GM23248 (cell line): ENCODE results near the gene SPHKAP. TPM values are rescaled to one million over a fixed set of nuclear protein-coding genes. Genes with fewer than 3 reads are reported as not detected.

Experiments
- DNase-seq: peaks from one replicate; pipeline ENCODE4 v3.0.0-alpha.2; 2015
- H2AFZ ChIP-seq: fragments of 200-600 bp; sonication (generic); 2 replicates; pipeline ENCODE4 v1.6.1; 2016; ENCODE audit warnings: antibody characterized with exemption
- H3F3A ChIP-seq: fragments of 200-600 bp; sonication (generic); 2 replicates; pipeline ENCODE4 v1.6.1; 2016; ENCODE audit warnings: mild to moderate bottlenecking, antibody characterized with exemption, mixed run types; ENCODE audit not compliant: insufficient read depth
- H3K27ac ChIP-seq: fragments of 200-600 bp; sonication (generic); 2 replicates; pipeline ENCODE4 v1.5.1; 2016; ENCODE audit warnings: mild to moderate bottlenecking
- H3K27me3 ChIP-seq: fragments of 200-600 bp; sonication (generic); replicated peaks from 2 replicates; pipeline ENCODE4 v1.6.1; 2016; ENCODE audit warnings: mild to moderate bottlenecking; ENCODE audit not compliant: insufficient read depth
- H3K36me3 ChIP-seq: fragments of 200-600 bp; sonication (generic); 2 replicates; pipeline ENCODE4 v1.6.1; 2016; ENCODE audit warnings: low read depth, mild to moderate bottlenecking
- H3K4me1 ChIP-seq: fragments of 200-600 bp; sonication (generic); 2 replicates; pipeline ENCODE4 v1.6.1; 2016; ENCODE audit warnings: mild to moderate bottlenecking; ENCODE audit not compliant: insufficient read depth
- H3K4me2 ChIP-seq: fragments of 200-600 bp; sonication (generic); one replicate; pipeline ENCODE4 v1.6.1; 2016; ENCODE audit warnings: mild to moderate bottlenecking; ENCODE audit not compliant: unreplicated experiment
- H3K4me3 ChIP-seq: fragments of 200-600 bp; sonication (generic); 2 replicates; pipeline ENCODE4 v1.5.1; 2016; ENCODE audit warnings: mild to moderate bottlenecking
- H3K79me2 ChIP-seq: fragments of 200-600 bp; sonication (generic); 2 replicates; pipeline ENCODE4 v1.6.1; 2016; ENCODE audit warnings: mild to moderate bottlenecking; ENCODE audit not compliant: insufficient read depth
- H3K9ac ChIP-seq: fragments of 200-600 bp; sonication (generic); 2 replicates; pipeline ENCODE4 v1.6.1; 2016; ENCODE audit warnings: mild to moderate bottlenecking
- H3K9me2 ChIP-seq: fragments of 200-600 bp; sonication (generic); 2 replicates; pipeline ENCODE4 v1.6.1; 2016; ENCODE audit warnings: mixed run types, mild to moderate bottlenecking, moderate library complexity; ENCODE audit not compliant: insufficient read depth
- H3K9me3 ChIP-seq: fragments of 200-600 bp; sonication (generic); one replicate; pipeline ENCODE4 v1.6.1; 2017; ENCODE audit warnings: low read depth
- H4K20me1 ChIP-seq: fragments of 200-600 bp; sonication (generic); 2 replicates; pipeline ENCODE4 v1.6.0; 2016; ENCODE audit not compliant: insufficient read depth
- EZH2 ChIP-seq: fragments of 200-600 bp; sonication (generic); IDR thresholded peaks from 2 replicates; pipeline ENCODE4 v1.6.1; 2018; ENCODE audit warnings: antibody characterized with exemption, mild to moderate bottlenecking; ENCODE audit not compliant: insufficient read depth, poor library complexity, severe bottlenecking
- EZH2phosphoT487 ChIP-seq: fragments of 200-600 bp; sonication (generic); IDR thresholded peaks from 2 replicates; pipeline ENCODE4 v1.6.1; 2018; ENCODE audit warnings: antibody characterized with exemption, moderate library complexity, mild to moderate bottlenecking, low read depth; ENCODE audit not compliant: insufficient read depth
- WGBS, 2 experiments: methylation state at CpG; one replicate each; pipeline ENCODE4 v1.1.6; 2015 to 2017; ENCODE audit warnings: low lambda C conversion rate in 2 of 2, low coverage in 1 of 2; ENCODE audit errors: missing lambda C conversion rate in 2 of 2; 5-methylcytosine and 5-hydroxymethylcytosine counted together
- in situ Hi-C: fragments of 300-500 bp; cut with MboI; formaldehyde crosslinking; loops from 2 replicates; pipeline ENCODE4 v1.15.0; 2020
- polyA plus RNA-seq: library from polyadenylated mRNA; unstranded; fragments of >200 nt; fragmentation: Nextera tagmentation; extraction: Ambion mirVana; gene quantifications from 2 replicates; pipeline ENCODE4 v1.2.1, GENCODE V29; 2016
- total RNA-seq: library from RNA; depleted of rRNA; stranded (reverse); fragments of >200 nt; shearing (Covaris generic); gene quantifications from 2 replicates; pipeline ENCODE4 v1.2.3, GENCODE V29; 2014

Gene SPHKAP
- total and polyA plus RNA-seq, 2 experiments from 2014 or later: 0.04 to 0.32 TPM

DNA sequence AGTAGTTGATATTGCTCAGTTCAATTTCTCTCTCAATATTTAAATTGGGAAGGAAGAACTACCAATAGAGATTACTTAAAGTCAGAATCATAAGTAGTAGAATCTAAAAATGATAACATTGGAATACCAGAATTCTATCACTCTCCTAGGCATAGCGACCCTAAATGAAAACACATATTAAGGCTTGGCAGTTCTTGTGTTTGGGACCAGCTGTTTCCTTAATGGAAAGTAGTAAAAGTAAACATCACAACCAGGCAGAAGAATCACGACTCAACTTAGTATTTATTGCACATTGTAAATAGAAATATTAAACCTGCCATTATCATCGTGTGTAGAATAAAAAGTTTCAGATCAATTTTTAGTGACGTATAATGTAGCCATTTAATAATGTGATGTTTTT, 117.5 kb downstream of the SPHKAP start:
- H3K4me3 ChIP-seq: no peak overlapping the region
- H3K79me2 ChIP-seq: no peaks in the 10 kb centered on the region
- H3K36me3 ChIP-seq: no peaks in the 10 kb centered on the region
- no peak for DNase-seq
- no peak overlapping the region for H3K4me2 ChIP-seq
- H2AFZ ChIP-seq: no peak overlapping the region
- in situ Hi-C loops: no loop called here
- H3K4me1 ChIP-seq: 0 out of 2 replicates have a peak, but pooled peaks cover 4% of the 10 kb centered on the region
- H3K9ac ChIP-seq: no peak overlapping the region
- H3K9me2 ChIP-seq: no peaks in the 10 kb centered on the region
- WGBS, 2 experiments: 69 to 75% methylated on average over 4 of the region's 4 CpGs
- peaks cover 72% of the 10 kb centered on the region for H3K27me3 ChIP-seq
- H3F3A ChIP-seq: no peaks in the 10 kb centered on the region
- no peak for TF ChIP-seq EZH2phosphoT487
- TF ChIP-seq EZH2: no peak
- no peaks in the 10 kb centered on the region for H4K20me1 ChIP-seq
- H3K27ac ChIP-seq: no peak overlapping the region
- H3K9me3 ChIP-seq: no peaks in the 10 kb centered on the region

GRCh38 chr2:228063558-228063957, 117.9 kb downstream of the SPHKAP start:
- no peaks in the 10 kb centered on the region for H3K9me2 ChIP-seq
- no peaks in the 10 kb centered on the region for H3F3A ChIP-seq
- H3K4me3 ChIP-seq: no peak overlapping the region
- H3K27ac ChIP-seq: no peak overlapping the region
- H2AFZ ChIP-seq: no peak overlapping the region
- 0 out of 2 replicates have a peak, but pooled peaks cover 4% of the 10 kb centered on the region for H3K4me1 ChIP-seq
- no peaks in the 10 kb centered on the region for H3K79me2 ChIP-seq
- no peaks in the 10 kb centered on the region for H3K9me3 ChIP-seq
- no peak overlapping the region for H3K9ac ChIP-seq
- H4K20me1 ChIP-seq: no peaks in the 10 kb centered on the region
- no peak overlapping the region for H3K4me2 ChIP-seq
- DNase-seq: peak; percentile 36
- TF ChIP-seq EZH2 (no peak), EZH2phosphoT487 (peak; percentile 97)
- WGBS, 2 experiments: 0 to 2% methylated on average over 1 of the region's 1 CpG
- H3K36me3 ChIP-seq: no peaks in the 10 kb centered on the region
- H3K27me3 ChIP-seq: peaks cover 70% of the 10 kb centered on the region
- in situ Hi-C loops: no loop called here

DNA sequence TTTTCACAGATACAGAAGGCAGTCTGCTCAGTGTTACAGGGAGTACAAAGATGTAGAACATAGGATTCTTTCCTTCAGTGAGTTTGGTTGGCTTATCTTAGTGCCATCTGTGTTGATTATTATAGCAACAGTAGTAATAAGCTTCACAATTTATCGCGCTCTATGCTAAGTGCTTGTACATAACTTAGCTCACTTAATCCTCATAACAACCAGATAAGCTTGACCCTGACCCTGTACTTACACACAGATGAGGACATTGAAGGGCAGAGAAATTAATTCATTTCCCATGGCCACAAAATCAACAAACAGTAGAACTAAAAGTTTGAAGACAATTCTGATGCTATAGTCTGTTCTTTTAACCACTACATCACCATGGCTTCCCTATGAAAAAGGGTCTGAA, 121.8 kb downstream of the SPHKAP start:
- Histone ChIP-seq H3K9me3 (no peaks in the 10 kb centered on the region), H4K20me1 (no peaks in the 10 kb centered on the region), H3K79me2 (no peaks in the 10 kb centered on the region), H3K9me2 (no peaks in the 10 kb centered on the region), H3F3A (no peaks in the 10 kb centered on the region), H3K4me2 (no peak overlapping the region), H2AFZ (no peak overlapping the region), H3K27ac (no peak overlapping the region), H3K4me3 (no peak overlapping the region), H3K9ac (no peak overlapping the region), H3K4me1 (0 out of 2 replicates have a peak, but pooled peaks cover 4% of the 10 kb centered on the region), H3K36me3 (no peaks in the 10 kb centered on the region), H3K27me3 (peaks cover 60% of the 10 kb centered on the region)
- in situ Hi-C loops: loop anchor here (10.0 kb wide), 1 partner anchor 595 kb away; no protein-coding TSS in a partner anchor
- 86 to 91% methylated on average over 2 of the region's 2 CpGs for WGBS, 2 experiments
- no peak for TF ChIP-seq EZH2
- TF ChIP-seq EZH2phosphoT487: no peak
- DNase-seq: no peak

GRCh38 chr2:228056293-228057097, 125.0 kb downstream of the SPHKAP start:
- H3F3A ChIP-seq: no peaks in the 10 kb centered on the region
- H3K9ac ChIP-seq: no peak overlapping the region
- no peak overlapping the region for H3K4me2 ChIP-seq
- no peaks in the 10 kb centered on the region for H3K4me1 ChIP-seq
- H3K79me2 ChIP-seq: no peaks in the 10 kb centered on the region
- TF ChIP-seq EZH2phosphoT487 (no peak), EZH2 (no peak)
- no peak overlapping the region for H3K27ac ChIP-seq
- WGBS, 2 experiments: 52 to 63% methylated on average over 4 of the region's 4 CpGs
- no peaks in the 10 kb centered on the region for H3K36me3 ChIP-seq
- H3K27me3 ChIP-seq: peaks cover 45% of the 10 kb centered on the region
- H4K20me1 ChIP-seq: no peaks in the 10 kb centered on the region
- in situ Hi-C loops: loop anchor here (10.0 kb wide), 1 partner anchor 598 kb away; no protein-coding TSS in a partner anchor
- no peaks in the 10 kb centered on the region for H3K9me3 ChIP-seq
- DNase-seq: no peak
- H2AFZ ChIP-seq: no peak overlapping the region
- H3K4me3 ChIP-seq: no peak overlapping the region
- H3K9me2 ChIP-seq: no peaks in the 10 kb centered on the region
